K562 (cell line): ENCODE data around the gene PKD1. TPM values are rescaled to one million over a fixed set of nuclear protein-coding genes. Genes with fewer than 3 reads are reported as not detected.

ENCODE experiments used
- C11orf30 ChIP-seq: fragments of 450-650 bp; IDR thresholded peaks from 2 replicates; pipeline ENCODE4 v1.6.1; 2016; ENCODE audit warnings: low read depth, mild to moderate bottlenecking
- CEBPB ChIP-seq: fragments of 450-650 bp; IDR thresholded peaks from 2 replicates; pipeline ENCODE4 v1.6.1; 2016; ENCODE audit warnings: missing genetic modification characterization, missing compliant biosample characterization
- COPS2 ChIP-seq: fragments of 450-650 bp; conservative IDR thresholded peaks from 2 replicates; pipeline ENCODE4 v1.6.1; 2016; ENCODE audit warnings: mild to moderate bottlenecking, moderate library complexity
- FOXJ3 ChIP-seq: sonication (generic); formaldehyde crosslinking; IDR thresholded peaks from 2 replicates; pipeline ENCODE4 v1.4.0; 2020; ENCODE audit warnings: mild to moderate bottlenecking, missing genetic modification reagents
- HNRNPUL1 ChIP-seq: fragments of 200-400 bp; formaldehyde crosslinking; IDR thresholded peaks from 2 replicates; pipeline ENCODE4 v1.6.1; 2017; ENCODE audit warnings: low read length
- MAFF ChIP-seq: IDR thresholded peaks from 2 replicates; pipeline ENCODE4 v1.6.1; 2012; ENCODE audit warnings: low read length, improper control_type of control experiment
- MCM5 ChIP-seq: fragments of 450-650 bp; IDR thresholded peaks from 2 replicates; pipeline ENCODE4 v1.6.1; 2016; ENCODE audit warnings: low read depth
- MYNN ChIP-seq, 2 experiments: sonication (generic); formaldehyde crosslinking in 1 of 2; IDR thresholded peaks; 2 replicates each; pipeline versions ENCODE4 v1.5.0 to v1.6.1; 2016 to 2020; ENCODE audit warnings: antibody characterized with exemption in 1 of 2, missing genetic modification reagents in 1 of 2
- RBM15 ChIP-seq: fragments of 200-400 bp; formaldehyde crosslinking; IDR thresholded peaks from 2 replicates; pipeline ENCODE4 v1.6.1; 2018; ENCODE audit warnings: mild to moderate bottlenecking, low read length, moderate library complexity; ENCODE audit not compliant: insufficient read depth
- SIN3A ChIP-seq, 2 experiments: fragments of 150-350 bp in 1 of 2; IDR thresholded peaks; 2 replicates each; pipeline ENCODE4 v1.6.1; 2011 to 2016; ENCODE audit warnings: borderline replicate concordance in 2 of 2, low read depth in 2 of 2, low read length in 2 of 2, mild to moderate bottlenecking in 2 of 2, moderate library complexity in 2 of 2; ENCODE audit not compliant: control insufficient read depth in 1 of 2
- SIRT6 ChIP-seq: IDR thresholded peaks from one replicate; pipeline ENCODE4 v1.6.1; 2012; ENCODE audit warnings: low read depth, mild to moderate bottlenecking, control low read depth, inconsistent platforms, low read length, moderate library complexity
- SNIP1 ChIP-seq: fragments of 450-650 bp; IDR thresholded peaks from 2 replicates; pipeline ENCODE4 v1.7.1; 2017; ENCODE audit warnings: low read depth, mild to moderate bottlenecking
- TRIM24 ChIP-seq, 2 experiments: fragments of 450-650 bp; IDR thresholded peaks; 2 replicates each; pipeline ENCODE4 v1.6.1; 2016
- WHSC1 ChIP-seq: IDR thresholded peaks from one replicate; pipeline ENCODE4 v1.6.1; 2012; ENCODE audit warnings: low read length, control low read depth, inconsistent platforms
- ZNF263 ChIP-seq: sonication (generic); formaldehyde crosslinking; IDR thresholded peaks from 2 replicates; pipeline ENCODE4 v1.8.0; 2022; ENCODE audit warnings: mild to moderate bottlenecking, missing genetic modification reagents, borderline replicate concordance
- polyA plus RNA-seq, 8 experiments: library from polyadenylated mRNA; depleted of rRNA in 4 of 8; stranded (reverse) in 5 of 8; unstranded in 3 of 8; fragments of >200 nt; fragmentation: Nextera tagmentation in 2 of 8; fragmentation: Illumina TruSeq in 1 of 8; extraction: Ambion mirVana in 2 of 8; extraction: Trizol in 1 of 8; gene quantifications; 2 replicates each; pipeline versions ENCODE4 v1.2.1 to v1.2.3, GENCODE V29; 2011 to 2014; ENCODE audit warnings: inconsistent platforms in 1 of 8, missing spikeins in 1 of 8
- total RNA-seq, 7 experiments: library from RNA; depleted of rRNA in 6 of 7; stranded (reverse); fragments of >200 nt in 6 of 7; fragmentation: Illumina TruSeq in 2 of 7; extraction: Trizol in 2 of 7; gene quantifications; 2 replicates each; pipeline versions ENCODE4 v1.2.1 to v1.2.3, GENCODE V29; 2011 to 2021; ENCODE audit warnings: low replicate concordance in 1 of 7
- TF ChIP-seq, protein P1 (sequence below): fragments of 250-450 bp; sonication (Bioruptor Pico); IDR thresholded peaks from 2 replicates; pipeline ENCODE4 v1.5.0; 2021
- TF ChIP-seq, protein P2 (sequence below): fragments of 250-450 bp; sonication (Bioruptor Pico); IDR thresholded peaks from 2 replicates; pipeline ENCODE4 v1.5.0; 2021
- TF ChIP-seq, protein P3 (sequence below): fragments of 150-350 bp; IDR thresholded peaks from 2 replicates; pipeline ENCODE4 v1.6.1; 2014; ENCODE audit warnings: low read depth, mild to moderate bottlenecking, low read length, borderline replicate concordance
- TF ChIP-seq, protein P4 (sequence below): fragments of 250-450 bp; sonication (Bioruptor Pico); IDR thresholded peaks from 2 replicates; pipeline ENCODE4 v1.8.0; 2022; ENCODE audit warnings: inconsistent platforms, mild to moderate bottlenecking, moderate library complexity, borderline replicate concordance
- TF ChIP-seq, protein P5 (sequence below): fragments of 250-450 bp; sonication (Bioruptor Pico); IDR thresholded peaks from 2 replicates; pipeline ENCODE4 v1.8.0; 2021; ENCODE audit warnings: moderate library complexity, mild to moderate bottlenecking, inconsistent platforms

The PKD1 gene
- total and polyA plus RNA-seq, 9 of the 15 experiments (the other 6 are each of a cell fraction or from before 2014, with no cell fraction given), result 0.23 to 93.5 (median 12.6) TPM

DNA sequence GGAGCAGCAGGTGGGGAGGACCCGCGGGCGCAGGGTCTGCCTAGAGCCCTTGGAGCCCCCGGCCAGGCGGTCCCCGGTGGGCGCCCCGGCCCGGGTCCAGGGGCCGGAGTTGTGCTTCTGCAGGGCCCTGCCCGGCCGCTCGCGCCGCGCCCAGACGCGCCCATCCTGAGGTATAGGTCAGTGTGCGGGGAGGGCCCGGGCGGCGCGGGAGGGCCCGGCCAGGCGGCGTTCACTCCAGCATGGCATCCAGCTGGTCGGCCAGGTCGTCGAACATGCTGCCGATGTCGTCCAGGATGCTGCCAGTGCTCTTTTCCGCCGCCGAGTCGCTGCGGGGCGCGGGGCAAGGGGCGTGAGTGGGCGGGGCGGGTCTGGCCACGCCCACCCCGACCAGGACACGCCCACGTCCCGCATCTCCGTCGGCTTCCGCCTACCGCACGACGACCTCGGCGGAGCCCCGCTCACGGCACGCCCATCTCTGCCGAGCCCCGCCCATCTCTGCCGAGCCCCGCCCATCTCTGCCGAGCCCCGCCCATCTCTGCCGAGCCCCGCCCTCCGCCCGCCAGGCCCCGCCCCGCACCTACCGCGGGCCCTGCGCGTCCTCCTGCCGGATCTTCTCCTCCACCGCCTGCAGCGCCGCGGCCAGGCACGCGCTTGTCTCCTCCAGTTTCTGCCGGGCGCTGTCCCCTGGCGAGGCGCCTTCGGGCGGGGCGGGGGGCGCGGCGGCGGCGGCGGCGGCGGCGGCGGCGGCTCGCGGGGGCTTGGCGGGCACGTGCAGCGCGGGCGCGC, 42.8 kb upstream of the PKD1 start (continued):
- TF ChIP-seq SIN3A (IDR thresholded peaks at IDR 0.05; ENCODE audit: borderline replicate concordance in 2 of 2, control insufficient read depth in 1 of 2, low read depth in 2 of 2, low read length in 2 of 2) (no peak), SNIP1 (no peak), C11orf30 (no peak), WHSC1 (no peak), SIRT6 (no peak), ZNF263 (CRISPR knock-in tag) (no peak), CEBPB (tag) (no peak), HNRNPUL1 (no peak), MAFF (no peak), TRIM24 (IDR thresholded peaks at IDR 0.05) (no peak), MCM5 (no peak), MYNN (IDR thresholded peaks at IDR 0.05) (no peak), MYNN (CRISPR knock-in tag; IDR thresholded peaks at IDR 0.05) (no peak), FOXJ3 (no peak), COPS2 (no peak), RBM15 (no peak)
- TF ChIP-seq, protein P1, sequence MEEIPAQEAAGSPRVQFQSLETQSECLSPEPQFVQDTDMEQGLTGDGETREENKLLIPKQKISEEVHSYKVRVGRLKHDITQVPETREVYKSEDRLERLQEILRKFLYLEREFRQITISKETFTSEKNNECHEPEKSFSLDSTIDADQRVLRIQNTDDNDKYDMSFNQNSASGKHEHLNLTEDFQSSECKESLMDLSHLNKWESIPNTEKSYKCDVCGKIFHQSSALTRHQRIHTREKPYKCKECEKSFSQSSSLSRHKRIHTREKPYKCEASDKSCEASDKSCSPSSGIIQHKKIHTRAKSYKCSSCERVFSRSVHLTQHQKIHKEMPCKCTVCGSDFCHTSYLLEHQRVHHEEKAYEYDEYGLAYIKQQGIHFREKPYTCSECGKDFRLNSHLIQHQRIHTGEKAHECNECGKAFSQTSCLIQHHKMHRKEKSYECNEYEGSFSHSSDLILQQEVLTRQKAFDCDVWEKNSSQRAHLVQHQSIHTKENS (CRISPR knock-in tag), result no peak
- TF ChIP-seq, protein P2, sequence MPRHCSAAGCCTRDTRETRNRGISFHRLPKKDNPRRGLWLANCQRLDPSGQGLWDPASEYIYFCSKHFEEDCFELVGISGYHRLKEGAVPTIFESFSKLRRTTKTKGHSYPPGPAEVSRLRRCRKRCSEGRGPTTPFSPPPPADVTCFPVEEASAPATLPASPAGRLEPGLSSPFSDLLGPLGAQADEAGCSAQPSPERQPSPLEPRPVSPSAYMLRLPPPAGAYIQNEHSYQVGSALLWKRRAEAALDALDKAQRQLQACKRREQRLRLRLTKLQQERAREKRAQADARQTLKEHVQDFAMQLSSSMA (CRISPR knock-in tag), result no peak
- TF ChIP-seq, protein P3, sequence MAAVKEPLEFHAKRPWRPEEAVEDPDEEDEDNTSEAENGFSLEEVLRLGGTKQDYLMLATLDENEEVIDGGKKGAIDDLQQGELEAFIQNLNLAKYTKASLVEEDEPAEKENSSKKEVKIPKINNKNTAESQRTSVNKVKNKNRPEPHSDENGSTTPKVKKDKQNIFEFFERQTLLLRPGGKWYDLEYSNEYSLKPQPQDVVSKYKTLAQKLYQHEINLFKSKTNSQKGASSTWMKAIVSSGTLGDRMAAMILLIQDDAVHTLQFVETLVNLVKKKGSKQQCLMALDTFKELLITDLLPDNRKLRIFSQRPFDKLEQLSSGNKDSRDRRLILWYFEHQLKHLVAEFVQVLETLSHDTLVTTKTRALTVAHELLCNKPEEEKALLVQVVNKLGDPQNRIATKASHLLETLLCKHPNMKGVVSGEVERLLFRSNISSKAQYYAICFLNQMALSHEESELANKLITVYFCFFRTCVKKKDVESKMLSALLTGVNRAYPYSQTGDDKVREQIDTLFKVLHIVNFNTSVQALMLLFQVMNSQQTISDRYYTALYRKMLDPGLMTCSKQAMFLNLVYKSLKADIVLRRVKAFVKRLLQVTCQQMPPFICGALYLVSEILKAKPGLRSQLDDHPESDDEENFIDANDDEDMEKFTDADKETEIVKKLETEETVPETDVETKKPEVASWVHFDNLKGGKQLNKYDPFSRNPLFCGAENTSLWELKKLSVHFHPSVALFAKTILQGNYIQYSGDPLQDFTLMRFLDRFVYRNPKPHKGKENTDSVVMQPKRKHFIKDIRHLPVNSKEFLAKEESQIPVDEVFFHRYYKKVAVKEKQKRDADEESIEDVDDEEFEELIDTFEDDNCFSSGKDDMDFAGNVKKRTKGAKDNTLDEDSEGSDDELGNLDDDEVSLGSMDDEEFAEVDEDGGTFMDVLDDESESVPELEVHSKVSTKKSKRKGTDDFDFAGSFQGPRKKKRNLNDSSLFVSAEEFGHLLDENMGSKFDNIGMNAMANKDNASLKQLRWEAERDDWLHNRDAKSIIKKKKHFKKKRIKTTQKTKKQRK, result no peak
- TF ChIP-seq, protein P4, sequence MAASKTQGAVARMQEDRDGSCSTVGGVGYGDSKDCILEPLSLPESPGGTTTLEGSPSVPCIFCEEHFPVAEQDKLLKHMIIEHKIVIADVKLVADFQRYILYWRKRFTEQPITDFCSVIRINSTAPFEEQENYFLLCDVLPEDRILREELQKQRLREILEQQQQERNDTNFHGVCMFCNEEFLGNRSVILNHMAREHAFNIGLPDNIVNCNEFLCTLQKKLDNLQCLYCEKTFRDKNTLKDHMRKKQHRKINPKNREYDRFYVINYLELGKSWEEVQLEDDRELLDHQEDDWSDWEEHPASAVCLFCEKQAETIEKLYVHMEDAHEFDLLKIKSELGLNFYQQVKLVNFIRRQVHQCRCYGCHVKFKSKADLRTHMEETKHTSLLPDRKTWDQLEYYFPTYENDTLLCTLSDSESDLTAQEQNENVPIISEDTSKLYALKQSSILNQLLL (CRISPR knock-in tag), result no peak
- TF ChIP-seq, protein P5, sequence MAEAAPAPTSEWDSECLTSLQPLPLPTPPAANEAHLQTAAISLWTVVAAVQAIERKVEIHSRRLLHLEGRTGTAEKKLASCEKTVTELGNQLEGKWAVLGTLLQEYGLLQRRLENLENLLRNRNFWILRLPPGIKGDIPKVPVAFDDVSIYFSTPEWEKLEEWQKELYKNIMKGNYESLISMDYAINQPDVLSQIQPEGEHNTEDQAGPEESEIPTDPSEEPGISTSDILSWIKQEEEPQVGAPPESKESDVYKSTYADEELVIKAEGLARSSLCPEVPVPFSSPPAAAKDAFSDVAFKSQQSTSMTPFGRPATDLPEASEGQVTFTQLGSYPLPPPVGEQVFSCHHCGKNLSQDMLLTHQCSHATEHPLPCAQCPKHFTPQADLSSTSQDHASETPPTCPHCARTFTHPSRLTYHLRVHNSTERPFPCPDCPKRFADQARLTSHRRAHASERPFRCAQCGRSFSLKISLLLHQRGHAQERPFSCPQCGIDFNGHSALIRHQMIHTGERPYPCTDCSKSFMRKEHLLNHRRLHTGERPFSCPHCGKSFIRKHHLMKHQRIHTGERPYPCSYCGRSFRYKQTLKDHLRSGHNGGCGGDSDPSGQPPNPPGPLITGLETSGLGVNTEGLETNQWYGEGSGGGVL (CRISPR knock-in tag), result no peak
